Measurements from ENCODE around the gene SLC35F6. TPM values are rescaled to one million over a fixed set of nuclear protein-coding genes. Genes with fewer than 3 reads are reported as not detected.

The SLC35F6 gene
- total RNA-seq, 1 donor from 2014 or later, result 14.2 TPM

GRCh38 chr2:26738481-26738880 lies 25.6 kb upstream of the SLC35F6 start:
- no peak overlapping the region for H3K4me3 Mint-ChIP-seq
- ATAC-seq (ENCODE audit: low read depth) (no peak), DNase-seq (no peak)
- peaks cover 5% of the 10 kb centered on the region for H3K4me1 Mint-ChIP-seq
- no peaks in the 10 kb centered on the region for H3K36me3 Mint-ChIP-seq (ENCODE audit: low read depth)
- no peak overlapping the region for H3K27ac Mint-ChIP-seq
- H3K9me3 Mint-ChIP-seq, result no peaks in the 10 kb centered on the region
- TF ChIP-seq, protein P1, sequence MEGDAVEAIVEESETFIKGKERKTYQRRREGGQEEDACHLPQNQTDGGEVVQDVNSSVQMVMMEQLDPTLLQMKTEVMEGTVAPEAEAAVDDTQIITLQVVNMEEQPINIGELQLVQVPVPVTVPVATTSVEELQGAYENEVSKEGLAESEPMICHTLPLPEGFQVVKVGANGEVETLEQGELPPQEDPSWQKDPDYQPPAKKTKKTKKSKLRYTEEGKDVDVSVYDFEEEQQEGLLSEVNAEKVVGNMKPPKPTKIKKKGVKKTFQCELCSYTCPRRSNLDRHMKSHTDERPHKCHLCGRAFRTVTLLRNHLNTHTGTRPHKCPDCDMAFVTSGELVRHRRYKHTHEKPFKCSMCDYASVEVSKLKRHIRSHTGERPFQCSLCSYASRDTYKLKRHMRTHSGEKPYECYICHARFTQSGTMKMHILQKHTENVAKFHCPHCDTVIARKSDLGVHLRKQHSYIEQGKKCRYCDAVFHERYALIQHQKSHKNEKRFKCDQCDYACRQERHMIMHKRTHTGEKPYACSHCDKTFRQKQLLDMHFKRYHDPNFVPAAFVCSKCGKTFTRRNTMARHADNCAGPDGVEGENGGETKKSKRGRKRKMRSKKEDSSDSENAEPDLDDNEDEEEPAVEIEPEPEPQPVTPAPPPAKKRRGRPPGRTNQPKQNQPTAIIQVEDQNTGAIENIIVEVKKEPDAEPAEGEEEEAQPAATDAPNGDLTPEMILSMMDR (IDR thresholded peaks at IDR 0.05), result no peak
- peaks cover 11% of the 10 kb centered on the region for H3K27me3 Mint-ChIP-seq
- intact Hi-C loops (cut with micrococcal nuclease), result no loop called here
- POLR2A ChIA-PET, result no interaction called here
- CTCF ChIA-PET, result interaction anchor here (0.5 kb wide), 1 partner anchor 69 kb away, joined by 4 read pairs; no protein-coding TSS in a partner anchor

- peaks cover 5% of the 10 kb centered on the region for H3K4me1 Mint-ChIP-seq
- peaks cover 8% of the 10 kb centered on the region for H3K27me3 Mint-ChIP-seq
- ATAC-seq (ENCODE audit: low read depth), result no peak
- H3K36me3 Mint-ChIP-seq (ENCODE audit: low read depth), result no peaks in the 10 kb centered on the region
- TF ChIP-seq, protein P1 (IDR thresholded peaks at IDR 0.05), result no peak
- intact Hi-C loops (cut with micrococcal nuclease), result no loop called here
- ChIA-PET POLR2A (no interaction called here), CTCF (no interaction called here)
- H3K4me3 Mint-ChIP-seq, result no peak overlapping the region
- no peak for DNase-seq
- no peak overlapping the region for H3K27ac Mint-ChIP-seq
- H3K9me3 Mint-ChIP-seq, result no peaks in the 10 kb centered on the region
Measured at GRCh38 chr2:26739514-26739913, 24.6 kb upstream of the SLC35F6 start.

- TF ChIP-seq, protein P1 (IDR thresholded peaks at IDR 0.05), result no peak
- no peak for ATAC-seq (ENCODE audit: low read depth)
- DNase-seq, result no peak
- no peaks in the 10 kb centered on the region for H3K9me3 Mint-ChIP-seq
- ChIA-PET POLR2A (no interaction called here), CTCF (no interaction called here)
- no peak overlapping the region for H3K27ac Mint-ChIP-seq
- H3K4me3 Mint-ChIP-seq, result no peak overlapping the region
- peaks cover 8% of the 10 kb centered on the region for H3K27me3 Mint-ChIP-seq
- intact Hi-C loops (cut with micrococcal nuclease), result no loop called here
- peaks cover 5% of the 10 kb centered on the region for H3K4me1 Mint-ChIP-seq
- H3K36me3 Mint-ChIP-seq (ENCODE audit: low read depth), result no peaks in the 10 kb centered on the region
Measured at GRCh38 chr2:26740346-26740745, 23.7 kb upstream of the SLC35F6 start.

DNA sequence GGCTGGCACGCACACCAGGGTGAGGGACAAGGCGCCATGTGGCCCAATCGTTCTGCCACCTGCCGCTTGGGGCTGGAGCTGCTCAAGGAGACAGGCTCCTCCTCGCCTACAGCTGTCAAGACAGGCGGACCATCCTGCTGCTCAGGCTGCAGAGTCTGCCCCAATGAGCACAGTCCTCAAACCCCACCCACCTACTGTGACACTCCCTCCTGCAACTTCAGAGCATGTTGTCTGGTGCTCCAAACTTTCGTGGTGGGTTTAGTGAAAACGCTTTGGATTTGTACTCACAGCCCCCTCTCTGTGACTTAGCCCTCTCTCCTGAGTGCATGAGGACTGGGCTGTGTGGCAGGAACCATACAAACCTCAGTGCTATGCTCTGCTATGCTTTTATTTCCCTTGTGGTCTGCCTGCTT lies 23.2 kb upstream of the SLC35F6 start:
- POLR2A ChIA-PET, result no interaction called here
- ATAC-seq (ENCODE audit: low read depth), result peak; percentile 74
- Mint-ChIP-seq H3K4me1 (peaks cover 5% of the 10 kb centered on the region), H3K27ac (no peak overlapping the region), H3K4me3 (no peak overlapping the region), H3K36me3 (ENCODE audit: low read depth) (no peaks in the 10 kb centered on the region), H3K9me3 (no peaks in the 10 kb centered on the region), H3K27me3 (peaks cover 8% of the 10 kb centered on the region)
- no peak for DNase-seq
- TF ChIP-seq, protein P1 (IDR thresholded peaks at IDR 0.05), result no peak
- intact Hi-C loops (cut with micrococcal nuclease), result no loop called here
- CTCF ChIA-PET, result no interaction called here

DNA sequence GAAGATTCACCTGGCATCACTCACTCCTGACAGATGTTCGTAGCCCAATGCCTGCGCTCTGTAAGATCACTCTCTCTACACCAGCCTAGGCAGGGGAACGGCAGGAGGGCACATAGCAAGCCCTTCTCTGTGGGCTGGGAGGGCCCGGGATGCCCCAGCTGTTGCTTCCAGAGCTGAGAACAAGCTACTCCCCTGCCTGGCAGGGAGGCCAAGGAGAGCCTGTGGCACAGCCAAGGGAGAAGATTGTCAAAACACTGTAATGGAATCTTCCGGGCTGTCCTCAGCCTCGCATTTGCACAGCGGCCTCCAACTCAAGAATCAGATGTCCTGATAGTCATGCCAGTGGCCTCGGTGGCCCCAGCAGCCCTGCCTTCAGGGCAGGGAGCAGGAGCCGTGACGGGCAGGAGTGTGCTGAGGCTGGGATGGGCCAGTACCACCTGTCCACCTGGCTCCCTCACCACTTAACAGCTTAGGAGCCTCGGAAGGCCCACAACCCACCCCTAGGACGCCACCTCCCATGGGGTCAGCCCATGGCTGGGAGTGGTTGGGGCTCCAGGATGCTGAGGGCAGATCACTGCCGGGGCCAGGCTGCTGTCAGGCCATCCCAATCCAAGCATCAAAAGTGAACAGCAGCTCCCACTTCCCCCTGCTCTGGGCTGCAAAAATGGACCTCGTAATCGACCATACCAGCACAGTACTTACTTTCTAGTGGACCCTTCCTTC lies 21.9 kb upstream of the SLC35F6 start:
- no peaks in the 10 kb centered on the region for H3K36me3 Mint-ChIP-seq (ENCODE audit: low read depth)
- TF ChIP-seq, protein P1 (IDR thresholded peaks at IDR 0.05), result no peak
- DNase-seq (no peak), ATAC-seq (ENCODE audit: low read depth) (no peak)
- intact Hi-C loops (cut with micrococcal nuclease), result no loop called here
- H3K4me1 Mint-ChIP-seq, result peaks cover 5% of the 10 kb centered on the region
- H3K27ac Mint-ChIP-seq, result no peak overlapping the region
- peaks cover 7% of the 10 kb centered on the region for H3K27me3 Mint-ChIP-seq
- H3K9me3 Mint-ChIP-seq, result no peaks in the 10 kb centered on the region
- no peak overlapping the region for H3K4me3 Mint-ChIP-seq
- ChIA-PET CTCF (no interaction called here), POLR2A (no interaction called here)
